ENCODE measurements around the gene DCLK2.

Gene DCLK2

DNA sequence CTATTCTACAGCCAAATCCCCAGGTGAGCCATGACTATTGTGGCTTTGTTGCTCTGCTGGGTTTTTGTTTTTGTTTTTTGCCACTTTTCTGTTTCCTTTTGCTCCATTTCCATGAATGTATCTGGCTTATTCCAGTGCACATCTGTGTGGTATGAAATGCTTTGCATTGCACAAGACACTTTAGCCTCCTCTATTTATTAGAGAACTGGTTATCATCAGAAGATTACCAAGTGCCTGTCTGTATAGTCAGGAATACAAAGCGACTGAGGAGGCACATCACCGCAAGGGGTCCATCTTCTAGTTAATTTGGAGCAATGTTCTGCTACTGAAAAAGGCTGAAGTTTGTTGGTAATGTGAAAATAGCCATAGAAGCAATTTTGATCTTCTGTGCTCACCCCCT is 120.8 kb downstream of the DCLK2 start:
- H3K4me1 ChIP-seq (ENCODE audit: control insufficient read depth, insufficient read depth, low read length, unreplicated experiment), result no peaks in the 10 kb centered on the region
- no peaks in the 10 kb centered on the region for H3K27me3 ChIP-seq (ENCODE audit: insufficient read depth, low read length)
- H3K79me2 ChIP-seq (ENCODE audit: control insufficient read depth, insufficient read depth, low read length, unreplicated experiment), result no peaks in the 10 kb centered on the region
- H3K27ac ChIP-seq (ENCODE audit: low read depth, low read length), result no peak overlapping the region
- no peaks in the 10 kb centered on the region for H3K36me3 ChIP-seq (ENCODE audit: insufficient read depth, low read length)
- no peak overlapping the region for H3K4me3 ChIP-seq (ENCODE audit: low read depth, low read length)
- H2AFZ ChIP-seq (ENCODE audit: low read length, unreplicated experiment), result no peak overlapping the region

DNA sequence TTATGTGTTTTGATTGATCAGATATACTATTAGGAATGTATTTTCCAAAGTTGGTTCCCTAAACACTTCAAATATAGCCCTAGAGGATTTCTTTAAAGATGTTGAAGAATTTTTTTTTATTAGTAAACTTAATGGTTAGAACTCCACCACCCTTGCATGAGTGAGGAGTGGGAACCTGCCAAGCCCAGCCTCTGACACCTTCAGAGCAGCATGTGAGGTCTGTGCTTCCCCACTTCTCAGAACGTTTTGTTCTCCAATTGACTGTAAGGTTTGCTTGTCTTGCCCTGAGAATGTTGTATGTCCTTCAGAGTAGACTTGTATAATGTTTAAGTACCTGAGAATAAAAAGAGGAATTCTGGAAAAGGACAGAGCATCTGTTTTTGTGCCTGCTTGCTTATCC is 126.8 kb downstream of the DCLK2 start:
- Histone ChIP-seq H3K4me3 (ENCODE audit: low read depth, low read length) (no peak overlapping the region), H3K36me3 (ENCODE audit: insufficient read depth, low read length) (no peaks in the 10 kb centered on the region), H2AFZ (ENCODE audit: low read length, unreplicated experiment) (no peak overlapping the region), H3K27me3 (ENCODE audit: insufficient read depth, low read length) (no peaks in the 10 kb centered on the region), H3K4me1 (ENCODE audit: control insufficient read depth, insufficient read depth, low read length, unreplicated experiment) (no peaks in the 10 kb centered on the region), H3K27ac (ENCODE audit: low read depth, low read length) (no peak overlapping the region), H3K79me2 (ENCODE audit: control insufficient read depth, insufficient read depth, low read length, unreplicated experiment) (no peaks in the 10 kb centered on the region)

DNA sequence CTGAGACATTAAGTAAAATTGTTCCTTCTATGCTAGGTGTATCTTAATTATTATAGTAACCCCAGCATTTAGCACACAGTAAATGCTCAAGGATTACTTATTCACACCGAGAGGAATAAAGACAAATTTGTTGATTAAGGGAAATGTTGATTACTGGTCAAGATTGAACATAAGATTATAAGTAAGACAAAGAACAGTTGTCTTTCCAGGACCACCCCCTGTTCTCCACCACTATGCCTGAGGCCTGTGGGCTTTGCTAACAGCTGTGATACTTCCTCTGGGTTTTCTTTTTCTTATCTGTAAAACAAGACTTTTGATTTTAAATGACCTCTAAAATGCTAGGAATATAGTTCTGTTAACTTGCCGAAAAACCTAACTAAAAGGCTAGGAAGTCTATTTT is 128.0 kb downstream of the DCLK2 start:
- Histone ChIP-seq H3K36me3 (ENCODE audit: insufficient read depth, low read length) (no peaks in the 10 kb centered on the region), H3K4me3 (ENCODE audit: low read depth, low read length) (no peak overlapping the region), H3K4me1 (ENCODE audit: control insufficient read depth, insufficient read depth, low read length, unreplicated experiment) (no peaks in the 10 kb centered on the region), H3K27ac (ENCODE audit: low read depth, low read length) (no peak overlapping the region), H3K79me2 (ENCODE audit: control insufficient read depth, insufficient read depth, low read length, unreplicated experiment) (no peaks in the 10 kb centered on the region), H2AFZ (ENCODE audit: low read length, unreplicated experiment) (no peak overlapping the region), H3K27me3 (ENCODE audit: insufficient read depth, low read length) (no peaks in the 10 kb centered on the region)

DNA sequence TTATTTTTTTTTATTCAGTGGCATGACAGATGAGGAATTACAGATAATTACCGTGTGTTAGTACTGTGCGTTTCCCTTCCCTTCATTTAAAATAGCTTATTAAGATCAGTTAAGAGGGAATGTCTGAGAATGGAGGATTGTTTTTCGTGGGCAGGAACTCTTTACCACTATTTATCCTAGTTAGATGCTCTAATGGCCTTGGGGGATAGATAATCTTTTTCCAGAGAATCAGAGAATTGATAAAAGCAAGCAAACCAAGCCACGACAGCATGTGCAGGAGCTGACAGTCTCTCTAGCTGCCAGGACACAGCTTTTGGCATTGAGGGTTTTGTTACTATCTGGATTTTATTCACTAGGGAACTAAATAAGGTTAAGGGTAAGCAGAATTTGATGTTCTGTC is 128.7 kb downstream of the DCLK2 start:
- H3K79me2 ChIP-seq (ENCODE audit: control insufficient read depth, insufficient read depth, low read length, unreplicated experiment), result no peaks in the 10 kb centered on the region
- H3K27ac ChIP-seq (ENCODE audit: low read depth, low read length), result no peak overlapping the region
- no peak overlapping the region for H3K4me3 ChIP-seq (ENCODE audit: low read depth, low read length)
- H2AFZ ChIP-seq (ENCODE audit: low read length, unreplicated experiment), result no peak overlapping the region
- no peaks in the 10 kb centered on the region for H3K27me3 ChIP-seq (ENCODE audit: insufficient read depth, low read length)
- no peaks in the 10 kb centered on the region for H3K36me3 ChIP-seq (ENCODE audit: insufficient read depth, low read length)
- no peaks in the 10 kb centered on the region for H3K4me1 ChIP-seq (ENCODE audit: control insufficient read depth, insufficient read depth, low read length, unreplicated experiment)

DNA sequence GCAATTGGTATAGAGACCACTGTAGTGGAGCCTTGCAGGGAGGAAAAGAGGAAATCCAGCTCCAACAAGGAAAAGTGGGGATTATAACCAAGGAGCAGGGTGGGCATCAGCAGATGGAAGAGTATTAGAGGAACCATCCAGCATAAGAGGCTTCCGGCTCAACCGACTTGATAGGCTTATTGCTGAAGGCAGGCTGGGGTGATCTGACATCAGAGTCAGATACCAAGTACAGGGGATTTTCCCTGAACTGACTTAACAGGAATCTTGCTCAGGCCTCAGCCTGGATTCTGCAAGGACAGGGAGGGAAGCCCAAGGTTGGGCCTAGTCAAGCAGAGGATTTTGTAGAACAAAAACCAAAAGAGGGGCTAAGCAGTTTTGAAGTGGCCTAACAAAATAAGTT is 129.6 kb downstream of the DCLK2 start:
- Histone ChIP-seq H3K27me3 (ENCODE audit: insufficient read depth, low read length) (no peaks in the 10 kb centered on the region), H3K4me1 (ENCODE audit: control insufficient read depth, insufficient read depth, low read length, unreplicated experiment) (no peaks in the 10 kb centered on the region), H3K4me3 (ENCODE audit: low read depth, low read length) (no peak overlapping the region), H2AFZ (ENCODE audit: low read length, unreplicated experiment) (no peak overlapping the region), H3K79me2 (ENCODE audit: control insufficient read depth, insufficient read depth, low read length, unreplicated experiment) (no peaks in the 10 kb centered on the region), H3K27ac (ENCODE audit: low read depth, low read length) (no peak overlapping the region), H3K36me3 (ENCODE audit: insufficient read depth, low read length) (no peaks in the 10 kb centered on the region)

DNA sequence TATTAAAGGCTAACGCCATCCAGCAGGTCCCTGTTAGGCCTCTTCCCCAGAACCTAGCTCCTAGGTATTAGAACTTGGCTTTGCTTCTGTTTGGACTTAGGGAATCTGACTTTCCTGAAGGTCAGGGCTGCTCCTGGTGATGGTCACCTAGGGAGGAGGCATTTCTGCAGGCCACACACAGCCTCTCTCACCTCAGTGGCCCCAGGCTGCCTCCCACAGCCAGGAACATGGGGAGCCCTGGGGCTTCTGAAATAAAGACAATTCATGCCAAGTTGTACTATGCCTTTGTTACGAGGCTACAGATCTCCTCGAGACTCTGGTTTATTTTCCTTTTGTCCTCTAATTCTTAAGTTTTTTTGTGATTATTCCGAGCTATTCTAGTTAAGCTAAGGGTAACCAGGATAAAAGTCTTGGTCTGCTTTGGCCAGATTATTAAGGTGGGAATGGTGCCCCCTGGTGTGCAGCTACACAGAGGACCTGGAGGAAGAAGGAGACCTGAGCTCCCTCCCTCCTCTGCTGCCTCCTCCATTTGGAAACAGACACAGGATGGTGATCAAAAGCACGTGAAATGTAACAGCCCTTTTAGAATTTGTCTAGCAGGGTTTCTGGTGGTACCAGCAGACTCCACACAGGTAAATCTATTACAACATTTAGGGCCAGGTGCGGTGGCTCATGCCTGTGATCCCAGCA is 131.0 kb downstream of the DCLK2 start:
- H2AFZ ChIP-seq (ENCODE audit: low read length, unreplicated experiment), result no peak overlapping the region
- no peak overlapping the region for H3K4me3 ChIP-seq (ENCODE audit: low read depth, low read length)
- no peaks in the 10 kb centered on the region for H3K79me2 ChIP-seq (ENCODE audit: control insufficient read depth, insufficient read depth, low read length, unreplicated experiment)
- no peaks in the 10 kb centered on the region for H3K36me3 ChIP-seq (ENCODE audit: insufficient read depth, low read length)
- no peaks in the 10 kb centered on the region for H3K4me1 ChIP-seq (ENCODE audit: control insufficient read depth, insufficient read depth, low read length, unreplicated experiment)
- H3K27me3 ChIP-seq (ENCODE audit: insufficient read depth, low read length), result no peaks in the 10 kb centered on the region
- no peak overlapping the region for H3K27ac ChIP-seq (ENCODE audit: low read depth, low read length)

DNA sequence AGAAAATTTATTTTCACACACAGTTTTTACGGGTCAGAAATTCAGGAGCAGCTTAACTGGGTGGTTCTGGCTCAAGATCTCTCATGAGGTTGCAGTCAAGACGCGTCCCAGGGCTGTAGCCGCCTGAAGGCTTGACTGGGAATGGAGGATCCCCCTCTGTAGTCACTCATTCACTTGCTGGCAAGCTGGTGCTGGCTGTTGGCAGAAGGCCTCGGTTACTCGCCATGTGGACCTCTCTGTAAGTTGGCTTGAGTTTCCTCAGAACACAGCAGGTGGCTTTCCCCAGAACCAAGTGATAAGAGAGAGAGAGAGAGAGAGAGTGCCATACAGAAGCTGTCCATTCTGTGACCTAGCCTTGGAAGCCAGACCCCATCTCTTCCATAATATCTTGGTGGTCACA is 132.8 kb downstream of the DCLK2 start:
- Histone ChIP-seq H3K36me3 (ENCODE audit: insufficient read depth, low read length) (no peaks in the 10 kb centered on the region), H3K27me3 (ENCODE audit: insufficient read depth, low read length) (no peaks in the 10 kb centered on the region), H3K4me1 (ENCODE audit: control insufficient read depth, insufficient read depth, low read length, unreplicated experiment) (no peaks in the 10 kb centered on the region), H3K79me2 (ENCODE audit: control insufficient read depth, insufficient read depth, low read length, unreplicated experiment) (no peaks in the 10 kb centered on the region), H2AFZ (ENCODE audit: low read length, unreplicated experiment) (no peak overlapping the region), H3K4me3 (ENCODE audit: low read depth, low read length) (no peak overlapping the region), H3K27ac (ENCODE audit: low read depth, low read length) (no peak overlapping the region)

DNA sequence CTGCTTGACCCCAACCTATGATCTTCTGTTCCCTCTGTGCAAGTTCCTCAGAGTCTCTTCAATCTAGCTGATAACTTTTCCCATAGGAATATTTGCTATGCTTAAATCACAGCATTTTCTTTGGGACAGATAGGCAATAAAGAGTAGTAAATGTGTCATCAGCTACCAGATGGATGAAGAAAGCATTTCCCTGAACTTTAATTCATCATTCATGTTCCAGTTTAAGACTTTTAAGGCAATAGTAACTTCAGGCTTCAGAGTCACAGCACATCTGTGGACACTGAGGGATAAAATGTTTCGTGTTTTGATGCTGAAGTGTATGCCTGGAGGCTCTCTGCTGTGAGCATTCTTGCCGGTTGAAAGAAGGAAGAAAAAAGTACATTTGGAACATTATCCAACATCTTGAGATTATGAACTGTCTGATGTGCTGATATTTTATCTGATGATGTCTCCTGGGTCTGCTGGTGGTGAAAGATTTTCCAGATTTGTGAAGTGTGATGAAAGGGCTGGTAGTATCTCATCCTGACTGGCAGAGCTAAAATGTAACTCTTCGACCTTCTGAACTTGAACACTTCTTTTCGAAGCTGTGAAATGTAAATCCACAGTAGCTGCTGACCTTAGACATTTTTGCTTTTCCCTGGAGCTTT is 133.7 kb downstream of the DCLK2 start:
- no peaks in the 10 kb centered on the region for H3K27me3 ChIP-seq (ENCODE audit: insufficient read depth, low read length)
- H3K4me3 ChIP-seq (ENCODE audit: low read depth, low read length), result no peak overlapping the region
- no peaks in the 10 kb centered on the region for H3K36me3 ChIP-seq (ENCODE audit: insufficient read depth, low read length)
- H3K4me1 ChIP-seq (ENCODE audit: control insufficient read depth, insufficient read depth, low read length, unreplicated experiment), result peaks cover 1% of the 10 kb centered on the region
- no peaks in the 10 kb centered on the region for H3K79me2 ChIP-seq (ENCODE audit: control insufficient read depth, insufficient read depth, low read length, unreplicated experiment)
- H2AFZ ChIP-seq (ENCODE audit: low read length, unreplicated experiment), result no peak overlapping the region
- H3K27ac ChIP-seq (ENCODE audit: low read depth, low read length), result no peak overlapping the region

DNA sequence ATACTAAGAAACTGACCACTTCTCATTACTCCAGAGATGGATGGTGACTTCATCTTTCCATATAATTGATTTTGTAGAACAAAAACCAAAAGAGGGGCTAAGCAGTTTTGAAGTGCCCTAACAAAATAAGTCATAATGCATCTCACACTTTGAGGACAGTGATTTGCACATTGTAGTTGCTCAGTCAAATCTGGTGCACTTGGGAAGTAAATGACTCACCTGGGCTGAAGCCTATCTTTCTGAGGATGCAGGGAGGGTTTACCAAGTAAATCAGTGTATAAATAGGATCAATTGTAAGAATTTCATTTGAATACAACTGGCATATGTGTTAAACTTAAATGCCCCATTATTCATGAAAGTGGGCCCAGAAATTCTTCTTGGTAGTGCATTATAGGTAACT is 134.2 kb downstream of the DCLK2 start:
- peaks cover 4% of the 10 kb centered on the region for H3K4me1 ChIP-seq (ENCODE audit: control insufficient read depth, insufficient read depth, low read length, unreplicated experiment)
- H3K36me3 ChIP-seq (ENCODE audit: insufficient read depth, low read length), result no peaks in the 10 kb centered on the region
- no peak overlapping the region for H3K4me3 ChIP-seq (ENCODE audit: low read depth, low read length)
- no peak overlapping the region for H3K27ac ChIP-seq (ENCODE audit: low read depth, low read length)
- H3K79me2 ChIP-seq (ENCODE audit: control insufficient read depth, insufficient read depth, low read length, unreplicated experiment), result no peaks in the 10 kb centered on the region
- no peaks in the 10 kb centered on the region for H3K27me3 ChIP-seq (ENCODE audit: insufficient read depth, low read length)
- H2AFZ ChIP-seq (ENCODE audit: low read length, unreplicated experiment), result no peak overlapping the region

DNA sequence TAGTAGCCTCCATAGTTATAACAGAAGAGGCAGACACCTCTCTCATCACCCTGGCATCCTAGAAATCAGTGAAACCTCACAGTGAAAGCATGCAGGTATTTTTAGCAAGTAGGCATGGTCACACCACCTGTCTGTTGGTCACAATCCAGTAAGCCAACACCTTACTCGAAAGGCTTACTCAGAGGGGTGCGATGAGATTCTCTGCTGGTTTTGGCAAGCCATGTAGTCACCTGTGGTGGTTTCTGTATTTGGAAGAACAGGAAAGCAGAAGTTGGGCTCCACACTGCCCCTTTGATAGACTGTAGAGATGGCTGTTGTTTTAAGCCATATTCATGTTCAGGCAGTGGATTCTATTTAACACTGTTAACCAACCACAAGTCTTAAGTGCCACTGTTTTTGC is 134.7 kb downstream of the DCLK2 start:
- H3K27ac ChIP-seq (ENCODE audit: low read depth, low read length), result no peak overlapping the region
- no peak overlapping the region for H2AFZ ChIP-seq (ENCODE audit: low read length, unreplicated experiment)
- H3K4me1 ChIP-seq (ENCODE audit: control insufficient read depth, insufficient read depth, low read length, unreplicated experiment), result peaks cover 4% of the 10 kb centered on the region
- H3K27me3 ChIP-seq (ENCODE audit: insufficient read depth, low read length), result no peaks in the 10 kb centered on the region
- H3K4me3 ChIP-seq (ENCODE audit: low read depth, low read length), result no peak overlapping the region
- no peaks in the 10 kb centered on the region for H3K79me2 ChIP-seq (ENCODE audit: control insufficient read depth, insufficient read depth, low read length, unreplicated experiment)
- H3K36me3 ChIP-seq (ENCODE audit: insufficient read depth, low read length), result no peaks in the 10 kb centered on the region

DNA sequence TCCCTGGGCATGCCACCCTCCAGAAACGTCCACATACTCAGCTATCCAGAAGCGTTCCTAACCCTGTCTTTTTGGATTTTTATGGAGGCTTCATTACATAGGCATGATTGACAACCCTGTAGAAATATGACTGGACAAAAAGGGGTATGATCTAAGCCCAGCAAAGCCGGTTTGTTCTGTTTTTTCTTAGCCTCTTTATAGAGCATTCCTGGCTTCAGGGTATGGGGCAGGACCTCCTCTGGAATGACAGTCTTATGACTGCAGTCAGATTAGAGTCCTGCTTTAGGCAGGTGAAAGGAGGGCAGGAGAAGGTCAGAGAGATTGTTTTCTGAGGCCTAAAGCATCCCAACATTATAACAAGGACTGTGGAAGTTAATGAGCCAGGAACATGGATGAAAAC is 137.4 kb downstream of the DCLK2 start:
- Histone ChIP-seq H2AFZ (ENCODE audit: low read length, unreplicated experiment) (no peak overlapping the region), H3K4me3 (ENCODE audit: low read depth, low read length) (no peak overlapping the region), H3K27ac (ENCODE audit: low read depth, low read length) (no peak overlapping the region), H3K27me3 (ENCODE audit: insufficient read depth, low read length) (no peaks in the 10 kb centered on the region), H3K79me2 (ENCODE audit: control insufficient read depth, insufficient read depth, low read length, unreplicated experiment) (no peaks in the 10 kb centered on the region), H3K36me3 (ENCODE audit: insufficient read depth, low read length) (no peaks in the 10 kb centered on the region), H3K4me1 (ENCODE audit: control insufficient read depth, insufficient read depth, low read length, unreplicated experiment) (peaks cover 4% of the 10 kb centered on the region)

Measured in ACC112 (cell line).